OCI-LY7 (cell line): ENCODE results near the gene OR7C1. TPM values are rescaled to one million over a fixed set of nuclear protein-coding genes. Genes with fewer than 3 reads are reported as not detected.
"Not testable (repeated sequence)": the region's sequence is repeated elsewhere in the genome, so short reads cannot be mapped to it uniquely, and the experiment has no call there.

Experiments used
- BruUV-seq: library from RNA; stranded (reverse); fragments of 400-500 nt; replicated peaks from 2 replicates; lab custom pipeline; 2021; lab: Mats Ljungman, UMichigan
- CTCF ChIA-PET: fragments of 300-600 bp; sonication (Branson Sonifier 250); formaldehyde crosslinking; loops from one replicate; lab custom pipeline; 2022; ENCODE audit warnings: antibody characterized with exemption; ENCODE audit not compliant: unreplicated experiment; lab: Charles Lee
- POLR2A ChIA-PET: fragments of 300-600 bp; sonication (Branson Sonifier 250); formaldehyde crosslinking; loops from one replicate; lab custom pipeline; 2022; ENCODE audit warnings: antibody characterized with exemption; lab: Charles Lee
- DNase-seq: peaks from one replicate; pipeline ENCODE4 v3.0.0-alpha.2; 2015; ENCODE audit warnings: low spot score
- H2AFZ ChIP-seq: fragments of 200-600 bp; sonication (generic), shearing (Covaris generic); 2 replicates; pipeline ENCODE4 v1.6.1; 2014; ENCODE audit warnings: mild to moderate bottlenecking, antibody characterized with exemption, low read length, moderate library complexity
- H3K27ac ChIP-seq: fragments of 200-600 bp; sonication (generic); 2 replicates; pipeline ENCODE4 v1.5.1; 2014; ENCODE audit warnings: mixed run types, low read depth, mild to moderate bottlenecking, moderate library complexity, low read length, inconsistent platforms; ENCODE audit not compliant: poor library complexity, severe bottlenecking
- H3K36me3 ChIP-seq: fragments of 200-600 bp; sonication (generic); 2 replicates; pipeline ENCODE4 v1.6.1; 2014; ENCODE audit warnings: mild to moderate bottlenecking, antibody characterized with exemption, low read length, moderate library complexity, mixed read lengths; ENCODE audit not compliant: insufficient read depth
- H3K4me1 ChIP-seq: fragments of 200-600 bp; sonication (generic); 2 replicates; pipeline ENCODE4 v1.5.1; 2014; ENCODE audit warnings: mild to moderate bottlenecking, low read length; ENCODE audit not compliant: insufficient read depth, poor library complexity, severe bottlenecking
- H3K4me2 ChIP-seq: fragments of 200-600 bp; sonication (generic); 2 replicates; pipeline ENCODE4 v1.6.1; 2014; ENCODE audit warnings: mild to moderate bottlenecking, low read length
- H3K4me3 ChIP-seq: fragments of 200-600 bp; sonication (generic); 2 replicates; pipeline ENCODE4 v1.5.1; 2014; ENCODE audit warnings: mild to moderate bottlenecking, low read depth, low read length; ENCODE audit not compliant: poor library complexity, severe bottlenecking
- H3K79me2 ChIP-seq: fragments of 200-600 bp; sonication (generic); 2 replicates; pipeline ENCODE4 v1.6.1; 2016; ENCODE audit warnings: low read depth, mild to moderate bottlenecking, low read length, moderate library complexity, mixed read lengths; ENCODE audit not compliant: insufficient read depth
- H3K9me2 ChIP-seq: fragments of 200-600 bp; sonication (generic); 2 replicates; pipeline ENCODE4 v1.6.1; 2016; ENCODE audit warnings: mild to moderate bottlenecking, low read length, mixed read lengths; ENCODE audit not compliant: insufficient read depth
- H3K9me3 ChIP-seq: fragments of 200-600 bp; sonication (generic); 2 replicates; pipeline ENCODE4 v1.6.1; 2014; ENCODE audit warnings: mild to moderate bottlenecking, mixed run types, low read length, mixed read lengths
- H4K20me1 ChIP-seq: fragments of 200-600 bp; sonication (generic); 2 replicates; pipeline ENCODE4 v1.6.1; 2014; ENCODE audit warnings: mild to moderate bottlenecking, antibody characterized with exemption, low read length, moderate library complexity, mixed read lengths; ENCODE audit not compliant: insufficient read depth
- CTCF ChIP-seq: fragments of 200-600 bp; sonication (generic); conservative IDR thresholded peaks from 2 replicates; pipeline ENCODE4 v1.5.1; 2014; ENCODE audit warnings: mild to moderate bottlenecking, antibody characterized with exemption, low read length, moderate library complexity, mixed read lengths
- EZH2phosphoT487 ChIP-seq: fragments of 200-600 bp; sonication (generic); IDR thresholded peaks from 2 replicates; pipeline ENCODE4 v1.6.1; 2018; ENCODE audit warnings: low read depth, borderline replicate concordance, mild to moderate bottlenecking, mixed run types, antibody characterized with exemption, low read length, moderate library complexity, mixed read lengths
- intact Hi-C: fragments of 100-400 bp; cut with micrococcal nuclease; formaldehyde crosslinking; loops from one replicate; pipeline ENCODE4 v1.10.0; 2022; ENCODE audit not compliant: unreplicated experiment
- total RNA-seq, 2 experiments: library from RNA; depleted of rRNA in 1 of 2; stranded (reverse); fragments of >200 nt in 1 of 2; shearing (Covaris generic) in 1 of 2; gene quantifications; 2 replicates each; pipeline ENCODE4 v1.2.3, GENCODE V29; 2014 to 2022

OR7C1 gene
- total RNA-seq, 2 experiments from 2014 or later, result not detected

- H4K20me1 ChIP-seq, result no peaks in the 10 kb centered on the region
- TF ChIP-seq EZH2phosphoT487 (no peak), CTCF (no peak)
- no peak overlapping the region for H3K4me3 ChIP-seq
- no peaks in the 10 kb centered on the region for H3K36me3 ChIP-seq
- no peak overlapping the region for H3K27ac ChIP-seq
- no peak overlapping the region for H2AFZ ChIP-seq
- H3K4me1 ChIP-seq, result peaks cover 7% of the 10 kb centered on the region
- H3K79me2 ChIP-seq, result no peaks in the 10 kb centered on the region
- ChIA-PET CTCF (no interaction called here), POLR2A (no interaction called here)
- no peak overlapping the region for H3K4me2 ChIP-seq
- no peaks in the 10 kb centered on the region for H3K9me2 ChIP-seq
- no peaks in the 10 kb centered on the region for H3K9me3 ChIP-seq
- no peak for DNase-seq
- no TSS peak for BruUV-seq
- intact Hi-C loops, result no loop called here
These were observed 59.0 kb downstream of the OR7C1 start for GRCh38 chr19:14775869-14776586.

GRCh38 chr19:14775326-14775725 lies 59.7 kb downstream of the OR7C1 start:
- H3K79me2 ChIP-seq, intact Hi-C loops, H3K9me3 ChIP-seq, H3K9me2 ChIP-seq, H4K20me1 ChIP-seq, H3K4me2 ChIP-seq, H3K36me3 ChIP-seq, DNase-seq, H3K27ac ChIP-seq, H2AFZ ChIP-seq, CTCF ChIA-PET, BruUV-seq, H3K4me1 ChIP-seq, H3K4me3 ChIP-seq: not testable (repeated sequence)
- POLR2A ChIA-PET, result interaction anchor here (0.5 kb wide), 1 partner anchor 202 kb away, joined by 5 read pairs; no protein-coding TSS in a partner anchor

GRCh38 chr19:14774373-14774772 lies 60.6 kb downstream of the OR7C1 start:
- DNase-seq, result no peak
- TF ChIP-seq CTCF, result no peak
- no peak for TF ChIP-seq EZH2phosphoT487
- ChIA-PET POLR2A (no interaction called here), CTCF (no interaction called here)
- no TSS peak for BruUV-seq
- no peaks in the 10 kb centered on the region for H4K20me1 ChIP-seq
- no peak overlapping the region for H3K27ac ChIP-seq
- no peak overlapping the region for H2AFZ ChIP-seq
- no peaks in the 10 kb centered on the region for H3K9me3 ChIP-seq
- intact Hi-C loops, result no loop called here
- H3K36me3 ChIP-seq, result no peaks in the 10 kb centered on the region
- no peaks in the 10 kb centered on the region for H3K79me2 ChIP-seq
- H3K9me2 ChIP-seq, result no peaks in the 10 kb centered on the region
- peaks cover 5% of the 10 kb centered on the region for H3K4me1 ChIP-seq
- H3K4me3 ChIP-seq, result no peak overlapping the region
- H3K4me2 ChIP-seq, result no peak overlapping the region

GRCh38 chr19:14773722-14774121 lies 61.3 kb downstream of the OR7C1 start:
- intact Hi-C loops, H3K4me1 ChIP-seq, CTCF ChIA-PET, H3K4me2 ChIP-seq, H3K4me3 ChIP-seq, H2AFZ ChIP-seq, H3K79me2 ChIP-seq, H3K27ac ChIP-seq, BruUV-seq, DNase-seq, H3K36me3 ChIP-seq, H4K20me1 ChIP-seq, H3K9me2 ChIP-seq, H3K9me3 ChIP-seq: not testable (repeated sequence)
- POLR2A ChIA-PET, result interaction anchor here (0.6 kb wide), 1 partner anchor 101 kb away, joined by 4 read pairs; no protein-coding TSS in a partner anchor
